HCT116 (cell line): ENCODE results near the gene TFE3. TPM values are rescaled to one million over a fixed set of nuclear protein-coding genes. Genes with fewer than 3 reads are reported as not detected.

Experiments used
- ATAC-seq: fragments of 200-7000 bp; cut with Tn5 transposase; 2 replicates; pipeline ENCODE4 v1.9.1; 2020; ENCODE audit warnings: mild to moderate bottlenecking, moderate library complexity
- BruUV-seq: library from RNA; stranded (reverse); fragments of 400-500 nt; replicated peaks from 2 replicates; lab custom pipeline; 2021; lab: Mats Ljungman, UMichigan
- CTCF ChIA-PET: fragments of 300-600 bp; sonication (Branson Sonifier 250); formaldehyde crosslinking; loops from one replicate; lab custom pipeline; 2021; ENCODE audit warnings: antibody characterized with exemption; lab: Charles Lee
- POLR2A ChIA-PET: fragments of 300-600, 350-600 bp; sonication (Branson Sonifier 250); formaldehyde crosslinking; loops from one replicate; lab custom pipeline; 2021; ENCODE audit warnings: antibody characterized with exemption; lab: Charles Lee
- RAD21 ChIA-PET, 2 experiments: fragments of 300-600 bp; sonication (Branson Sonifier 250); formaldehyde crosslinking; loops; one replicate each; lab custom pipeline; 2023; ENCODE audit warnings: low total read pairs in 2 of 2; ENCODE audit not compliant: uncharacterized antibody in 2 of 2, unreplicated experiment in 2 of 2, low non-redundant PET in 1 of 2; lab: Charles Lee
- DNase-seq: peaks from one replicate; pipeline ENCODE4 v3.0.0-alpha.2; 2010; ENCODE audit warnings: low read depth, low spot score
- H2AFZ ChIP-seq: fragments of 200-600 bp; shearing (Covaris generic), sonication (generic); 2 replicates; pipeline ENCODE4 v1.6.1; 2017; ENCODE audit warnings: low read depth, mixed run types, mixed read lengths, antibody characterized with exemption, low read length; ENCODE audit not compliant: poor library complexity, severe bottlenecking
- H3K27ac ChIP-seq: 2 replicates; pipeline ENCODE4 v1.5.1; 2012; ENCODE audit warnings: low read depth, low read length
- H3K27me3 ChIP-seq: fragments of 200-600 bp; sonication (generic); 2 replicates; pipeline ENCODE4 v1.6.1; 2016; ENCODE audit warnings: mixed run types, low read length, mixed read lengths; ENCODE audit not compliant: insufficient read depth
- H3K36me3 ChIP-seq, 2 experiments: fragments of 200-500 bp in 1 of 2; fragments of 200-600 bp in 1 of 2; sonication (Bioruptor generic) in 1 of 2; sonication (generic) in 1 of 2; 2 replicates each; pipeline versions ENCODE4 v1.5.1 to v1.6.1; 2014 to 2016; ENCODE audit warnings: low read length in 2 of 2, inconsistent platforms in 1 of 2, mixed read lengths in 1 of 2, mixed run types in 1 of 2; ENCODE audit not compliant: insufficient read depth in 2 of 2, control insufficient read depth in 1 of 2
- H3K4me1 ChIP-seq, 2 experiments: fragments of 200-600 bp in 1 of 2; sonication (generic) in 1 of 2; 2 replicates each; pipeline versions ENCODE4 v1.5.1 to v1.6.1; 2012 to 2017; ENCODE audit warnings: low read length in 2 of 2, inconsistent platforms in 1 of 2, mild to moderate bottlenecking in 1 of 2, mixed read lengths in 1 of 2, mixed run types in 1 of 2, moderate library complexity in 1 of 2; ENCODE audit not compliant: insufficient read depth in 2 of 2, control insufficient read depth in 1 of 2
- H3K4me2 ChIP-seq: fragments of 200-600 bp; sonication (generic); 2 replicates; pipeline ENCODE4 v1.6.1; 2017; ENCODE audit warnings: mixed run types, low read length, mixed read lengths
- H3K4me3 ChIP-seq, 2 experiments: fragments of 200-600 bp in 1 of 2; sonication (generic) in 1 of 2; replicated peaks in 1 of 2; 2 replicates each; pipeline ENCODE4 v1.5.1; 2011 to 2016; ENCODE audit warnings: low read length in 2 of 2, control low read depth in 1 of 2, low read depth in 1 of 2, mild to moderate bottlenecking in 1 of 2, mixed read lengths in 1 of 2, mixed run types in 1 of 2
- H3K79me2 ChIP-seq: fragments of 200-600 bp; sonication (generic); 2 replicates; pipeline ENCODE4 v1.6.1; 2017; ENCODE audit warnings: mild to moderate bottlenecking, mixed run types, low read length, moderate library complexity, mixed read lengths; ENCODE audit not compliant: insufficient read depth
- H3K9ac ChIP-seq: fragments of 200-600 bp; sonication (generic); 2 replicates; pipeline ENCODE4 v1.6.1; 2016; ENCODE audit warnings: low read length, mixed read lengths
- H3K9me2 ChIP-seq: fragments of 200-600 bp; sonication (generic), shearing (Covaris generic); 2 replicates; pipeline ENCODE4 v1.6.1; 2017; ENCODE audit warnings: mixed run types, mild to moderate bottlenecking, moderate library complexity; ENCODE audit not compliant: insufficient read depth
- H3K9me3 ChIP-seq, 2 experiments: fragments of 200-500 bp in 1 of 2; fragments of 200-600 bp in 1 of 2; sonication (Bioruptor generic) in 1 of 2; sonication (generic) in 1 of 2; 2 replicates each; pipeline ENCODE4 v1.6.1; 2014 to 2017; ENCODE audit warnings: low read length in 2 of 2, mixed read lengths in 2 of 2, inconsistent platforms in 1 of 2, low read depth in 1 of 2, mild to moderate bottlenecking in 1 of 2, mixed run types in 1 of 2, moderate library complexity in 1 of 2; ENCODE audit not compliant: control insufficient read depth in 1 of 2, insufficient read depth in 1 of 2
- H4K20me1 ChIP-seq: fragments of 200-600 bp; sonication (generic), shearing (Covaris generic); 2 replicates; pipeline ENCODE4 v1.6.1; 2017; ENCODE audit warnings: mixed run types, mild to moderate bottlenecking, moderate library complexity; ENCODE audit not compliant: insufficient read depth
- CBX3 ChIP-seq: IDR thresholded peaks from 2 replicates; pipeline ENCODE4 v1.6.1; 2012; ENCODE audit warnings: low read depth
- EGR1 ChIP-seq: IDR thresholded peaks from 2 replicates; pipeline ENCODE4 v1.6.1; 2012; ENCODE audit warnings: low read depth
- ELF1 ChIP-seq: IDR thresholded peaks from 2 replicates; pipeline ENCODE4 v1.6.1; 2012; ENCODE audit warnings: low read depth, borderline replicate concordance
- EZH2 ChIP-seq: fragments of 200-600 bp; sonication (generic); IDR thresholded peaks from 2 replicates; pipeline ENCODE4 v1.6.1; 2017; ENCODE audit warnings: antibody characterized with exemption, mixed run types
- EZH2phosphoT487 ChIP-seq: fragments of 200-600 bp; IDR thresholded peaks from 2 replicates; pipeline ENCODE4 v1.6.1; 2018; ENCODE audit warnings: antibody characterized with exemption, borderline replicate concordance
- JUND ChIP-seq: IDR thresholded peaks from 2 replicates; pipeline ENCODE4 v1.6.1; 2012
- POLR2A ChIP-seq: IDR thresholded peaks from 2 replicates; pipeline ENCODE4 v1.7.0; 2011; ENCODE audit warnings: borderline replicate concordance; ENCODE audit not compliant: insufficient read depth, insufficient read length; ENCODE audit errors: extremely low read depth
- RAD21 ChIP-seq: IDR thresholded peaks from 2 replicates; pipeline ENCODE4 v1.6.1; 2012; ENCODE audit warnings: low read depth, mild to moderate bottlenecking
- SIN3A ChIP-seq: IDR thresholded peaks from 2 replicates; pipeline ENCODE4 v1.6.1; 2012; ENCODE audit warnings: low read depth
- SP1 ChIP-seq: IDR thresholded peaks from 2 replicates; pipeline ENCODE4 v1.6.1; 2012; ENCODE audit warnings: low read depth
- TCF7L2 ChIP-seq: IDR thresholded peaks from 2 replicates; pipeline ENCODE4 v1.7.0; 2011; ENCODE audit warnings: borderline replicate concordance, inconsistent platforms; ENCODE audit not compliant: insufficient read depth, insufficient read length; ENCODE audit errors: extremely low read depth
- YY1 ChIP-seq: IDR thresholded peaks from 2 replicates; pipeline ENCODE4 v1.6.1; 2011; ENCODE audit warnings: low read length, low read depth, moderate library complexity, mild to moderate bottlenecking; ENCODE audit not compliant: insufficient replicate concordance; ENCODE audit errors: extremely low read depth
- ZFX ChIP-seq: fragments of 450-650 bp; IDR thresholded peaks from 2 replicates; pipeline ENCODE4 v1.6.1; 2017
- intact Hi-C: fragments of 100-400 bp; cut with micrococcal nuclease; formaldehyde crosslinking; loops from 2 replicates; pipeline ENCODE4 v1.10.0; 2022
- total RNA-seq: library from RNA; stranded (reverse); gene quantifications from one replicate; pipeline ENCODE4 v1.2.1, GENCODE V29; 2021; ENCODE audit not compliant: unreplicated experiment
- TF ChIP-seq, protein P1 (sequence below): IDR thresholded peaks from 2 replicates; pipeline ENCODE4 v1.6.1; 2011; ENCODE audit warnings: mild to moderate bottlenecking, low read length, moderate library complexity; ENCODE audit not compliant: insufficient replicate concordance; ENCODE audit errors: extremely low read depth
- TF ChIP-seq, protein P2 (sequence below), 3 experiments: fragments of 200-600 bp in 1 of 3; sonication (generic) in 1 of 3; IDR thresholded peaks in 2 of 3; conservative IDR thresholded peaks in 1 of 3; 2 replicates each; pipeline ENCODE4 v1.5.1; 2012 to 2017; ENCODE audit warnings: low read depth in 2 of 3, low read length in 2 of 3, antibody characterized with exemption in 1 of 3, borderline replicate concordance in 1 of 3, control low read depth in 1 of 3, mild to moderate bottlenecking in 1 of 3, mixed read lengths in 1 of 3, mixed run types in 1 of 3, moderate library complexity in 1 of 3; ENCODE audit not compliant: insufficient read depth in 1 of 3
- TF ChIP-seq, protein P3 (sequence below): IDR thresholded peaks from 2 replicates; pipeline ENCODE4 v1.6.1; 2012; ENCODE audit warnings: low read depth
- TF ChIP-seq, protein P4 (sequence below): IDR thresholded peaks from 2 replicates; pipeline ENCODE4 v1.6.1; 2012
- TF ChIP-seq, protein P5 (sequence below): IDR thresholded peaks from 2 replicates; pipeline ENCODE4 v1.6.1; 2012

TFE3 gene
- total RNA-seq, 1 experiment from 2014 or later, result 17.1 TPM

DNA sequence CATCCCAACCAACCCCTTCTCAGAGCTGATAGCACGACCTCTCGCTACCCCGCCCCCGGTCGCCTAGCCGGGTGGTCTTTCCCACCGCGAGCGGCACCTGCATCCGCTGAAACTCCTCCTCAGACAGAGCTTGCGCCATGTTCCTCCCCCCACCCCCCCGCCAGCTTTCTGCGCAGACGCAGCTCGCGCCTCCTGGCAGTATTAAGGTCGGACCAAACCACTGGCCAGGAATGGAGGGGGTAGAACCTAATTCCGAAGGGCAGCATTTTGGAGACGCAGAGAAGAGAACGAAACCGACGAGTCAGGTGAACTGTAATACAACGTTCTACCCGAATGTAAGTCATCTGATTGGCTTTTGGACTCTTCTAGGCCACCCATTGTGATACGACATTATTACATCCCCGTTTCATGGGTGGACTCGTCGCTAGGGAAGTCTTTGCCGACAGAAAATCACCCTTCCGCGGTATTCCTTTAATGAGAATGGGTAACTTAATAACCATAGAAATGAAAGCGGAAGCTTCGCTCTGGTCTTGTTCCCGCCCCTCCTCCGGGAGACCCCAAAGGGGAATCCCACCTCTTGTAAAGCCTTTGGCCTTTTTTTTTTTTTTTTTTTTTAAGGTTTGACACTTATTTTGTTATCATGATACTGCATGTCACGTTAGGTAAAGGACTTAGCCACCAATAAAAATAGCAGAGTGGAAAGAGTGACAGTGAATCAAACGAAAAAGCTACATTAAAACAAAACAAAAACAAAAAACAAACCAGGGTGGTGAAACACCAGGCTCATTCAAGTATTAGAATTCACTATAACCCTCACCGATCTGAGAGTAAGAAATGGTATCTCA is 40.8 kb downstream of the TFE3 start, which contains the start of gene GRIPAP1:
GRIPAP1 (minus strand) TSS at position 174 of the 845 bp plus-strand sequence; CDS start at position 139, 35 bp downstream.
- TSS peak; percentile 83 for BruUV-seq
- CTCF ChIA-PET, result no interaction called here
- TF ChIP-seq, protein P1, sequence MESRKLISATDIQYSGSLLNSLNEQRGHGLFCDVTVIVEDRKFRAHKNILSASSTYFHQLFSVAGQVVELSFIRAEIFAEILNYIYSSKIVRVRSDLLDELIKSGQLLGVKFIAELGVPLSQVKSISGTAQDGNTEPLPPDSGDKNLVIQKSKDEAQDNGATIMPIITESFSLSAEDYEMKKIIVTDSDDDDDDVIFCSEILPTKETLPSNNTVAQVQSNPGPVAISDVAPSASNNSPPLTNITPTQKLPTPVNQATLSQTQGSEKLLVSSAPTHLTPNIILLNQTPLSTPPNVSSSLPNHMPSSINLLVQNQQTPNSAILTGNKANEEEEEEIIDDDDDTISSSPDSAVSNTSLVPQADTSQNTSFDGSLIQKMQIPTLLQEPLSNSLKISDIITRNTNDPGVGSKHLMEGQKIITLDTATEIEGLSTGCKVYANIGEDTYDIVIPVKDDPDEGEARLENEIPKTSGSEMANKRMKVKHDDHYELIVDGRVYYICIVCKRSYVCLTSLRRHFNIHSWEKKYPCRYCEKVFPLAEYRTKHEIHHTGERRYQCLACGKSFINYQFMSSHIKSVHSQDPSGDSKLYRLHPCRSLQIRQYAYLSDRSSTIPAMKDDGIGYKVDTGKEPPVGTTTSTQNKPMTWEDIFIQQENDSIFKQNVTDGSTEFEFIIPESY, result no peak
- TF ChIP-seq RAD21 (no peak), ZFX (no peak), SIN3A (no peak), SP1 (peak; percentile 81), EGR1 (no peak), POLR2A (no peak), EZH2phosphoT487 (no peak), EZH2 (no peak), TCF7L2 (peak; percentile 49), ELF1 (0 out of 2 replicates have a peak, but pooled peaks have one; percentile 22), JUND (peak; percentile 49), YY1 (peak; percentile 89), CBX3 (no peak)
- TF ChIP-seq, protein P2, sequence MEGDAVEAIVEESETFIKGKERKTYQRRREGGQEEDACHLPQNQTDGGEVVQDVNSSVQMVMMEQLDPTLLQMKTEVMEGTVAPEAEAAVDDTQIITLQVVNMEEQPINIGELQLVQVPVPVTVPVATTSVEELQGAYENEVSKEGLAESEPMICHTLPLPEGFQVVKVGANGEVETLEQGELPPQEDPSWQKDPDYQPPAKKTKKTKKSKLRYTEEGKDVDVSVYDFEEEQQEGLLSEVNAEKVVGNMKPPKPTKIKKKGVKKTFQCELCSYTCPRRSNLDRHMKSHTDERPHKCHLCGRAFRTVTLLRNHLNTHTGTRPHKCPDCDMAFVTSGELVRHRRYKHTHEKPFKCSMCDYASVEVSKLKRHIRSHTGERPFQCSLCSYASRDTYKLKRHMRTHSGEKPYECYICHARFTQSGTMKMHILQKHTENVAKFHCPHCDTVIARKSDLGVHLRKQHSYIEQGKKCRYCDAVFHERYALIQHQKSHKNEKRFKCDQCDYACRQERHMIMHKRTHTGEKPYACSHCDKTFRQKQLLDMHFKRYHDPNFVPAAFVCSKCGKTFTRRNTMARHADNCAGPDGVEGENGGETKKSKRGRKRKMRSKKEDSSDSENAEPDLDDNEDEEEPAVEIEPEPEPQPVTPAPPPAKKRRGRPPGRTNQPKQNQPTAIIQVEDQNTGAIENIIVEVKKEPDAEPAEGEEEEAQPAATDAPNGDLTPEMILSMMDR (IDR thresholded peaks at IDR 0.05 in 2 of 3, conservative IDR thresholded peaks at IDR 0.05 in 1 of 3; ENCODE audit: borderline replicate concordance in 1 of 3, insufficient read depth in 1 of 3, low read depth in 2 of 3, low read length in 2 of 3), result no peak
- TF ChIP-seq, protein P3, sequence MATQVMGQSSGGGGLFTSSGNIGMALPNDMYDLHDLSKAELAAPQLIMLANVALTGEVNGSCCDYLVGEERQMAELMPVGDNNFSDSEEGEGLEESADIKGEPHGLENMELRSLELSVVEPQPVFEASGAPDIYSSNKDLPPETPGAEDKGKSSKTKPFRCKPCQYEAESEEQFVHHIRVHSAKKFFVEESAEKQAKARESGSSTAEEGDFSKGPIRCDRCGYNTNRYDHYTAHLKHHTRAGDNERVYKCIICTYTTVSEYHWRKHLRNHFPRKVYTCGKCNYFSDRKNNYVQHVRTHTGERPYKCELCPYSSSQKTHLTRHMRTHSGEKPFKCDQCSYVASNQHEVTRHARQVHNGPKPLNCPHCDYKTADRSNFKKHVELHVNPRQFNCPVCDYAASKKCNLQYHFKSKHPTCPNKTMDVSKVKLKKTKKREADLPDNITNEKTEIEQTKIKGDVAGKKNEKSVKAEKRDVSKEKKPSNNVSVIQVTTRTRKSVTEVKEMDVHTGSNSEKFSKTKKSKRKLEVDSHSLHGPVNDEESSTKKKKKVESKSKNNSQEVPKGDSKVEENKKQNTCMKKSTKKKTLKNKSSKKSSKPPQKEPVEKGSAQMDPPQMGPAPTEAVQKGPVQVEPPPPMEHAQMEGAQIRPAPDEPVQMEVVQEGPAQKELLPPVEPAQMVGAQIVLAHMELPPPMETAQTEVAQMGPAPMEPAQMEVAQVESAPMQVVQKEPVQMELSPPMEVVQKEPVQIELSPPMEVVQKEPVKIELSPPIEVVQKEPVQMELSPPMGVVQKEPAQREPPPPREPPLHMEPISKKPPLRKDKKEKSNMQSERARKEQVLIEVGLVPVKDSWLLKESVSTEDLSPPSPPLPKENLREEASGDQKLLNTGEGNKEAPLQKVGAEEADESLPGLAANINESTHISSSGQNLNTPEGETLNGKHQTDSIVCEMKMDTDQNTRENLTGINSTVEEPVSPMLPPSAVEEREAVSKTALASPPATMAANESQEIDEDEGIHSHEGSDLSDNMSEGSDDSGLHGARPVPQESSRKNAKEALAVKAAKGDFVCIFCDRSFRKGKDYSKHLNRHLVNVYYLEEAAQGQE, result no peak
- TF ChIP-seq, protein P4, sequence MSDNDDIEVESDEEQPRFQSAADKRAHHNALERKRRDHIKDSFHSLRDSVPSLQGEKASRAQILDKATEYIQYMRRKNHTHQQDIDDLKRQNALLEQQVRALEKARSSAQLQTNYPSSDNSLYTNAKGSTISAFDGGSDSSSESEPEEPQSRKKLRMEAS, result 0 out of 2 replicates have a peak, but pooled peaks have one; percentile 17
- TF ChIP-seq, protein P5, sequence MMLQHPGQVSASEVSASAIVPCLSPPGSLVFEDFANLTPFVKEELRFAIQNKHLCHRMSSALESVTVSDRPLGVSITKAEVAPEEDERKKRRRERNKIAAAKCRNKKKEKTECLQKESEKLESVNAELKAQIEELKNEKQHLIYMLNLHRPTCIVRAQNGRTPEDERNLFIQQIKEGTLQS, result no peak

More for the DNA sequence above, 40.8 kb downstream of the TFE3 start, which contains the start of gene GRIPAP1:
- Histone ChIP-seq H3K27ac (peak within 1 kb of the TSS; percentile 81), H3K9ac (peak within 1 kb of the TSS; percentile 69), H3K9me3 (no peaks in the 10 kb centered on the region), H3K4me2 (peak within 1 kb of the TSS; percentile 78), H2AFZ (peak within 1 kb of the TSS; percentile 78), H3K36me3 (no peaks in the 10 kb centered on the region), H3K27me3 (no peaks in the 10 kb centered on the region), H4K20me1 (no peaks in the 10 kb centered on the region), H3K79me2 (peaks cover 5% of the 10 kb centered on the region; the same call in 1 of the 2 replicates), H3K4me3 (peak within 1 kb of the TSS; percentile 78 to 86), H3K4me1 (peaks cover 0 to 10% of the 10 kb centered on the region in 2 experiments; a peak in 1 of 4 replicates), H3K9me2 (no peaks in the 10 kb centered on the region)
- ATAC-seq (peak; percentile 83), DNase-seq (peak; percentile 83)
- ChIA-PET POLR2A (interaction anchor here (0.6 to 1.0 kb wide), 5 partner anchors 33 to 201 kb away, joined by 3 to 4 read pairs (median 3); partner anchors contain the start of gene HDAC6), RAD21 (no interaction called here)
- intact Hi-C loops, result loop anchor here (5.0 kb wide), 1 partner anchor 40 kb away; the partner anchor contains the start of gene TFE3
